Posterior cingulate gyrus (tissue), 11 donors: Measurements from ENCODE around the gene ATXN1.
"Not testable (repeated sequence)": the region's sequence is repeated elsewhere in the genome, so short reads cannot be mapped to it uniquely, and the experiment has no call there.

Source experiments
- DNase-seq, 10 donors: peaks; one replicate each; pipeline versions ENCODE4 v3.0.0 to v3.0.0-alpha.2; 2020 to 2021; ENCODE audit warnings: mixed read lengths in 3 of 10
- intact Hi-C: fragments of 100-400 bp; cut with DNase I; formaldehyde crosslinking; loops from one replicate; pipeline ENCODE4 v1.15.1; 2023

Gene ATXN1

DNA sequence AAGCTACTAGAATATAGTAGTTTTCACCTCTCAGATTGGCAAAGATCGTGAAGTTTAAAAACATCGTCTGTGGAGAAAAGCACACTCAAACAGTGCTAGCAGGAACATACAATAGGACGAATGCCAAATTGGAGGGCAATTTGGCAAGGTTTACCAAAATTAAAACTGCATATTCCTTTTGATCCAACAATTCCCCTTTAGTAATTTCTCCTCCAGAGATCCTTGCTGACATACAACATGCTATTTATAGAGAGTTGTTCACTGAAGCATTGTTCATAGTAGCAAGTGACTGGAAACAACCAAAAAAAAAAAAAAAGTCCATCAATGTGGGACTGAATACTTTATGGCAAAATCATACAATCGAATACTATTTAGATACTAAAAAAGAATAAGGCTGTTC is 202.2 kb downstream of the ATXN1 start:
- intact Hi-C loops, result no loop called here
- DNase-seq, result no peak

DNA sequence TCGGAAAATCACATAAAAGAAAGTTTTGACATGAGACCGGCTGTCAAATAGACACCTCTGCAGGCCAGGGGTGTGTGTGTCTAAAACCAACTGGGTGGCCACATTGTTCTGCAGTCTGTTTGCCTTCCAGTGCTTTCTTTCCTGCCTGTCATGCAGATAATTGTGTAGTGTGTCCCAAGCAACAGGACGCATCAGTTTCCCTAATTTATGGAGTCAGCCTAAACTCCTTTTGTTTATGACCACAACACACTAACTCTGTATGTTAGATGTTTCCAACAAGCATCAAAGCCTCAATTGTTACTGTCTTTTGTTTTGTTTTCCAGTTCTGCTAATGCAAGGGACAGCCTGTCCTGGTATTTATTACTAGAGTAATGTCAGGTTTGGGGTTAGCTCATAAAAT is 205.7 kb downstream of the ATXN1 start:
- intact Hi-C loops, result no loop called here
- peak in 1 of 10 donors; percentile 40 for DNase-seq

DNA sequence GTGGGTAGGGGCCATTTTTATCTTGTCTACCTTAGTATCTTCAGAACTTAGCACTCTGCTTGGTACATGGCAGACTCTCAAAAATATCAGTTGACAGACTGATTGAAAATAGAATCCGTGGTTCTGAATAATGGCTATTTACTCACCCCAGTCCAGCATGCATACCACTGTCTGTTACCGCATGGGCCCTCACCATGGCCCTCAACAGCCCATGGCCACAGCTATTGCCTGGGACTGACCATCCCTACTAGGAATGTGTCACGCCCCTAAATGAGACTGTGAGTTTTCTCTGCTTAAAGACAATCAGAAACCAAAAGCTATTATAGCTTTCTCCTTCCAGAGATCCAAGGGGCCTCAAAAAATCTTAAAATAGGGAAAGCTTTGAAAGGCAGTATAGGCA is 207.7 kb downstream of the ATXN1 start:
- intact Hi-C loops, result no loop called here
- DNase-seq, result no peak

DNA sequence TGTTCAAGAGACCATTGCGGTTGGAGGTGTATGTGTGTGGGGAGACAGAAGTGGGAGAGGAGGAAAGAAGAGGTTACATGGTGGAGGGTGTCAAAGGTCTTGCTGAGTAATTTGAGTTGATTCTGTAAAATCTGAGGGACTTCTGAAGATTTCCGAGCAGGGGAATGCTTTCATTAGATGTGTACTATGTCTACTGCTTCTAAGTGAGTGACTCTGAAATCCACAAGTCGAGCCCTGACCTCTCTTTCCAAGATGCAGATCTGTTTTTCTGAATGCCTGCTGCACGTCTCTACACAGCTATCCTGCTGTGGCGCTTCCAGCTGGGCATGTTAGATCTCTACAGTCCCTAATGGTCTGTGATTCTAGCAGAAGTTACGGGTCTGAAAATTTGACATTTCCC is 209.8 kb downstream of the ATXN1 start:
- no peak for DNase-seq
- intact Hi-C loops, result no loop called here

DNA sequence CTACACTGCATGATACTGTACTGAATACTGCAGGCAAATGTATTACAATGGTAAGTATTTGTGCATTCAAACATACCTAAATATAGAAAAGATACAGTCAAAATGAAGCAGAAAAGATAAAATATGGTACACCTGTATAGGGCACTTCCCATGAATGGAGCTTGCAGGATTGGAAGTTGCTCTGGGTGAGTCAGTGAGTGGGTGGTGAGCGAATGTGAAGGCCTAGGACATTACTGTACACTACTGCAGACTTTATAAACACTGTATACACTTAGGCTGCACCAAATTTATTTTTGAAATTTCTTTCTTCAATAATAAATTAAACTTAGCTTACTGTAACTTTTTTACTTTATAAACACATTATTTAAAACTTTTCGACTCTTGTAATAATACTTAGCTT is 213.1 kb downstream of the ATXN1 start:
- intact Hi-C loops, result no loop called here
- DNase-seq, result no peak

DNA sequence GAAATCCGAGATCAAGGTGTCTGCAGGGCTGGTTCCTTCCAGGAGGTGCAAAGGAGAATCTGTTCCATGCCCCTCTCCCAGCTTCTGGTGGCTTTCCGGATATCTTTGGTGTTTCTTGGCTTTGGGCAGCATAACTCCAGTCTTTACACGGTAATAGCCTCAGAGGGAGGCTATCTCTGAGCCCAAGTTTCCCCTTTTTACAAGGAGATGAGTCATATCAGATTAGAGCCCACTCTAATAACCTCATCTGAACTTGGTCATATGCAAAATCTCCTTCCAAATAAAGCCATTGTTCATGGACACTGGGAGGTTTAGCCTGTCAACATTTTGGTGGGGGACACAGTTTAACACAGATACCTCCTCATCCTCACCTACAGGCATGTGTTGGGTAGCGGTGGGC is 213.7 kb downstream of the ATXN1 start:
- intact Hi-C loops, result no loop called here

DNA sequence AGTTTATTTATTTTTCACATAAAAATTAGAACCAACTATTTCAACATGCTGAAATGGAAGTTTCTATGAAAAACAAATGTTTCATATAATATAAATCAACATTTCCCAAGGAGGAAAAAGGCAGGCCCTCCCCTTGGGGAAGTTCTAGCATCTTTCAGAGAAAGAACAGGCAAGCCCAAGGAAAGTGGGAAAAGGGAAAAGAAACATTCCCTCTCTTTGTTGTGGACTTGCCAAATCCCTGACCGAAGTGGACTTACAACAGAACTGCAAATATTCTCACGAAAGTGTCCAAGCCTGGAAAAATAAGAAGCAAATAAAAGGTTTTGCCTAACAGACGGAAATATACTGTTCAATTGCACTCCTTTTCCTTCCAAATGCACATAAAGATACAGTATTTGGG is 214.4 kb downstream of the ATXN1 start:
- intact Hi-C loops, result no loop called here
- no peak for DNase-seq

More for the DNA sequence above, 213.7 kb downstream of the ATXN1 start:
- no peak for DNase-seq

DNA sequence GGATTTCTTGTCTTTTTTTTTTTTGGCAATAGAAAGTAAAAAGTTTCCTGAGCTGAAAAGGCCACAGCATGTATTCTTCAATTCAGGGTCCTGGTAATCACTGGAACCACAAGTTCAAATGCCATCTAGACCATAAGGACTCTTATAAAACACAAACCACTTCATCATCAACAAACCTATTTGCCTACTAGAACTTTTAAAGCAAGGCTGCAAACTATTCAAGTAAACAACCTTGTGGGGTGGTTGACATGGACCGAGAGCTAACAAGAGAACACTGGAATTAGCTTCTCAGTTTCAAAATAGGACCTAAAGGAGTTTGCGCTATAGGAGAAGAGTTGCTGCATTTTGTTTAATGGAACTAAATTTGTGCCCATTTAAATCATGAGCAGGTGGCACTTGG is 215.9 kb downstream of the ATXN1 start:
- no peak for DNase-seq
- intact Hi-C loops, result no loop called here

DNA sequence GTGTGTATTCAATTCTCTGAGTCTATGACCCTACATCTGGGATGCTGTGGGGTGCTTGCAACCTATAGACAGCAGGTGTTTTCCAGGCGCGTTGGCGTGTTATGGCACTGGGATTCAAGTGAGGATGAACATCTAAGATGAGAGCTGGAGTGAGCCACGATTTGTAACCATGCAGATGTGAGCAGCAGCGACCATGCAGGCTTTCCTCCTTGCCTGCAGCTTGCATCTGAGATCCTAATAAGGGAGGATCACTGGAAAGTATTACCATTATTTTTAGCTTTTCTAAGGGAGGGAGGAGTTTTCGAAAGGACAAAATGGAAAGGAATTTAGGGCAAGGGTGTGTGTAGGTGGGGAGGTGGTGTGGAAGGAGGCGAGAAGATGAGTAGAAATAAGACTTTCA is 216.7 kb downstream of the ATXN1 start:
- intact Hi-C loops, result no loop called here
- peak in 1 of 10 donors; percentile 18 for DNase-seq

DNA sequence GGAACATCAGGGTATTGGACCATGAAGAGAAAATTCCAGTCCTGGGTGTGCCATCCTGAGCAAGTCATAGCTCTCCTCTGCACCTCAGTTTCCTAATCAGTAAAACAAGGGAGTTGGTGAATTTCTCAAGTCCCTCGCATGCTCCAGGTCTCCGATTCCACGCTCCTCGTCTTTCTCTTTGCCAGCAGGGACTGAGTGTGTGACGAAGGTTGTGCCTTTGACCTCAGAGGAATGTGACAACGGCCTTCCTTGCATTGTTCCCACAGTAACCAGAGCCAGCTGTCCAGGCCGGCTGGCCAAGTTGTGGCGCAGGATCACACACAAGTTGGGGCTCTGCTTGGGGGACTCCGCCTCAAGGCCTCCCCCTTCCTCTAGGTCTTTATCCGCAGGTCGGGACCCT is 217.3 kb downstream of the ATXN1 start:
- intact Hi-C loops, result no loop called here
- DNase-seq, result peak in 1 of 10 donors; percentile 66

DNA sequence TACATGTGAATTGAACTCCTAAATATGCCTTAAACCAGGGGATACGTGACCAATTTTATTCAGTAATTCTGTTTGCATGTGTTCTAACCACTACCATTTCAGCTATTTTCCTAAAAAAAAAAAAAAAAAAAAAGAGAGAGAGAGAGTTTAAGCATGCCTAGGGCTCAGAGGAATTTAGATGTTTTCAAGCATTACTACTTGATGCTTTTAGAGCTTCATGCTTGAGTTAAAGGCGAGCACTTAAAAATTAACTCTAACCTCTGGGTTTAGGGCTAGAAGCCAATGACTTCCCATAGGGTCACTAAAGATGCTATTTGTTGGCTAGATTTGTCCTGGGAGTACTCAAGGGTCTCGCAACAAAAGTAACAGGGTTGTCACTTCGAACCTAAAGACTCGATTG is 217.7 kb downstream of the ATXN1 start:
- intact Hi-C loops, result no loop called here
- DNase-seq, result no peak

DNA sequence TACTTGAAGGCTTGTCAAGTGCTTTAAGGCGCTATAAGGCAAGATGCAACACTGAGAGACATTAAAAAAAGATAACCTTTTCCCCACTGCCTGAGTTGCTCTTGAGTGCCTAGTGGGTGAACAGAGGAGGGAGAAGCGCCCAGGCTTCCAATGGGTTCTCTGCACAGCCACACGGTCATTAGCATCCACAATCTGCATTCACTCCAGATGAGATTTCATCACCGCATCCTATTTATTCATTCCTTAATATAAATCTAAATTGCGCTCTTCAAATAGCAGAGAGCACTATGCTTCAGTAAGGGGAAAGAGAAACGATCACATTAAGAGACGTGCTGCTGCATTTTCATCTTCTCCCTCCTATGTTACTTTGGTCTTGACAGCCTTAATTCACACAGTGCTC is 219.2 kb downstream of the ATXN1 start:
- no peak for DNase-seq
- intact Hi-C loops, result no loop called here

DNA sequence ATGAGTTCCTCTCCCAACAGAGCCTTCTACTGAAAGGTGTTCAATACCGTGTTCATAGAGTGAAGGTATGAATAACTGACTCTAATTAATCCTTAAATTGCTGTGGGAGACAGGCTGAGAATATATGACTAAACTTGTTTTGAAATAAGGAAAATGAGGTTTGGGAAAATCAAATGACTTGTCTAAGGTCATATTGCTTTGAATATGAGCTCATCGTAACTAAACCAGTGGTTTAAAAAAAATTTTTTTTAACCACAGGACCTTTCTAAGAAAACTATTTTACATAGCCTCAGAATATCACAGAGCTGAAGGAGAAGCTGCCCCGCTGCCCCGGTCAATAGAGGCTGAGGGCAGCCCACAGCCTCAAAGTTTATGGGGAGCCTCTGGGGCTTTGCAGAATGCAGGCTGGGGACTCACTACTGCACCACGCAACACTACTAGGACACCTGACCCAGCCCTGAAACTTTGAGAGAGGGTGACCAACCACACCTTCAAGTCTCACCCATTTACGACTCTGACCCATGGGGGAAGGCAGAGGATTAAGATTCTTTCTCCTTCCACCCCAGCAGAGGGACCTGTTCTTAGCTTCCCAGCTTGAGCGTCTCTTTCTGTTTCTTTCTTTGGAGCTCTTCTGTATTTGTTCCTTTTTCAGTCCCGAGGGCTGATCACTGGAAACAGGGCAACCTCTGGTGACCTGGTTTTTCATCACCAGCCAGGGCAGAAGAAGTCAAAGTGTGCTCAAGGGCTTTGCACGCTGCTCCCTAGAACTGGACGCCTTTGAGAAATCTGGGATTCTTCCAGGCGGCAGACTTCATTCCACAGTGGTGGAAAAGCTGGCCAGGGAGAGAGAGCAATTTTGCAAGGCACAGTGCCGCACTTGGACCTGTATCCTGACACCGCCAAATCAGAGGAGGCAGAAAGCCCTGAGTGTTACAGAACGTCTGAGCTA is 220.2 kb downstream of the ATXN1 start:
- intact Hi-C loops, result no loop called here
- DNase-seq, result peak in 1 of 10 donors; percentile 72

DNA sequence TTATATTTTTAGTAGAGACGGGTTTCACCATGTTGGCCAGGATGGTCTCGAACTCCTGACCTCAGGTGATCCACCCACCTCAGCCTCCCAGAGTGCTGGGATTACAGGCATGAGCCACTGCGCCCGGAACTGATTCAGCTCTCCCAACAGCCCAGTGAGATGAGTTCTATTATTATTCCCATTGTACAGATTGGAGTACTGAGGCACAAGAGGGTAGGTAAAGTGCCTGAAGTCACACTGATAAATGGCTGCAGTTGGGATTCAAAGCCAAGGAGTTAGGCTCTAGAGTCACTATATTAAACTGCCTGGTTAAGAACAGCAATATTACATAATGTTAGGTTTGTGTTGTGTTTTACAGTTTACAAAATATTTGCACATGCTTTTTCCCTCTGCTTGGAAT is 220.9 kb downstream of the ATXN1 start:
- intact Hi-C loops, DNase-seq: not testable (repeated sequence)

DNA sequence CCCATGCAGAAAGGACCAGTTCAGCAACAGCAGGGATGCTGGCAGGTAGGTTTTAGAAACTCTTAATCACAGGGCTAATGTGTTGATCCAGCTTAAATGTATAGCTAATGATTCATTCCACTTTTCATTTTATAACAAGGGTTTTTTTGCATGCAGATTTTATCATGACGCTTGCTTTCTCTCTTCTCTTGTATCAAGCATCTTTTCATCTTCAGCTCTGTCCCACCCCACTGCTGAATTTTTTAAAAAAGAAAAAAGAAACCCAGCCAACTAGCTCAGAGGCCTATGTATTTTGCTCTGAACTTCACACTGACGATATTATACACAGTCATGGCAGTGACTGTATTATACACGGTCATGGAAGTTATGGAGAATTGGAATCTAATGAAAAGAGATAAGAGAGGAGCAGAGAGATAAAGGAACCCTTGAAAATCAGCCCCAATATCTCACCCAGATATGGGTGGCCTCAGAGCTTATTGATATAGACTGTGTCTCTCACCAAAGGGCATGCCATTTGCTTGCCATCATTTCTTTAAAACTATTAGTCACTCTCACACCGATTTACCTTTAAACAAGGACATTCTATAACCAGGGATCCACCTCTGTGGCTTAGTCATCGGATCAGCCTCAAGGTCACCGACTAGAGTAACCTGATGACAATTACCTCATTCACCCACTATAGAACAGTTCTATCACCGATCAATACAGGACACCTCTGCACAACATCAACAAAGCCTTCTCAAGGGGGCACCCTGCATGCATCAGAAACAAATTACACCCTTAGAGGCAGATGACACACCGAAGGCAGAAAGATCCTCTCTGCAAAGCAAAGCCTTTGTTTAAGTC is 222.0 kb downstream of the ATXN1 start:
- intact Hi-C loops, result no loop called here
- DNase-seq, result no peak

DNA sequence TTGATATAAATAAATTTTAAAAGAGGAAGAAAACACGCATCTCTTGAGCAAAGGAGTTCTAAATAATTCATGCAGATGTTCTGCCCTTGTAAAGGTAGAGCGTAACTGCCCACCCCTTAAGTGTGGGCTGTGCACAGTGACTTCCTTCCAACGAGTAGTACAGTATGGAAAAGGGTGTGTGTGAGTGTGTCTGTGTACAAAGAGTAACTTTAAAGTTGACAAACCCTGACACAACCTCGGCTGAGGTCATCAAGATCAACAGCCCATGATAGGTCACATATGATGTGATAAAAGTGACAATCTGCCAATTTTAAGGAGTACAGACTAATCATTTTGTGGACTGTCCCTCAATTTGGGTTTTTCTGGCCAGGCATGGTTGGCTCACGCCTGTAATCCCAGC is 225.7 kb downstream of the ATXN1 start:
- intact Hi-C loops, result no loop called here
- DNase-seq, result no peak

DNA sequence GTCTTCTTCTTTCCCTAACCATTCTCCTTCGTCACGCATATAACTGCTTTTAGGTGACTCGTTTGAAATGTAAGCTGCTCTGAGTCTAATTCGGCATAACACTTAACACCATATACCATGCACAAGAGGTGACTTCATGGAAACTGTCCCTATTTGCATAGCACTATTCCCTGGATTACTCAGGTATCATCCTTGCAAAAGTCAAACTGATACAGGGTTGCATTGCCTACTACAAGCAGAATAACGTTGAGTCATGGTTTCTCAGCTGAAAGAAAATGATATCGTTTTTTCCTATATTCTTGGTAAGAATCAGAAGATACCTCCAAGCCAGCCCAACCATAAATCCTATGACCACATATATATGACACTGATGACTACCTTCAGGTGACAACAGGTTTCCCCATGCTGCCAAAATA is 227.5 kb downstream of the ATXN1 start:
- no peak for DNase-seq
- intact Hi-C loops, result no loop called here

DNA sequence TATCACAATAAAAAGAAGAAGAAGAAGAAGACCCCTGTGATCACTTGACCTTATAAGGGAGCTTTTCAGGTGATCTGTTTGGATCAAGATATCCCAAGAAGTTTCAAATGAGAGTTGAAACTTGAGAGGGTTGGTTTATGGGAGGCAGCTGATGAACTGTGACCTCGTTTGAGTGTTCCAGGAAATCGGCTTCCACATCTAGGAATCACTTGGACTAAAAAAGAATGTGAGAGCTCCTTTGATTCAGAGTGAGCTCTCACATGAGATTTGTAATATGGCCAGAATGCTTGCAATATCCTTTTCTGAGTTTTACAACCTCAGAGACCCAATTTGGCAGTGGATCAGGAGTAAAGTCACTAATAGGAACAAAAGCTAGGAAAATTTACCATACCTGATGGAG is 228.1 kb downstream of the ATXN1 start:
- intact Hi-C loops, result no loop called here

DNA sequence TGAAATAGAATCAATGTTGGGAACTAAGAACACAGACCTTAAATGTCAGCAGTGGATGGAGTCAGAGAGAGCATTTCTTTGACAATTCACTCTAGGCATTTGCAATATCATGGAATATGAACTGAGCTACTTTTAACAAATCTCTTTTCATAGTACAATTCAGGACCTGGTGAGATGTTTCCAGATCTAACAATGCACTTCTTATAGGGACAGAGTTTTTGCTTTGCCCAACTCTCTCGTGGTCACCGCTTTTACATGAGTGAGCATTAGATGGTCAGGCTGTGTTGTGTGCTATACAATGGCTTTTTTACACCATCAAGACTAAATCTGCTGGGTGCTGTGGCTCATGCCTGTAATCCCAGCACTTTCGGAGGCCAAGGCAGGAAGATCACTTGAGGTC is 233.6 kb downstream of the ATXN1 start:
- DNase-seq, result no peak
- intact Hi-C loops, result no loop called here

More for the DNA sequence above, 228.1 kb downstream of the ATXN1 start:
- DNase-seq, result no peak

DNA sequence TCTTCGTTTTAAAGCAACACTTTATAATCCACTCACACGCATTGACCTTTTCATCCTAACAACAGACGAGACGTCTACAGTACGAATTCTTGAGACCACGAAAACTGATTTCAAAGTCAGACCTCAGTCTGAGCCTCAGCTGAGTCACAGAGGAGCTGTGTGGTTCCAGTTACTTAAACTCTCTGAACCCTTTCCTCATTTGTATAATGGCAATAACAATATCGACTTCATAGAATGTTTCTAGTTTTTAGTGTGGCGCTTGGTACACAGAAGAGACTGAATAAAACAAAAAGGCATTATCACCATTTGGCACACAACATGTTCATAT is 236.9 kb downstream of the ATXN1 start:
- no peak for DNase-seq
- intact Hi-C loops, result no loop called here

DNA sequence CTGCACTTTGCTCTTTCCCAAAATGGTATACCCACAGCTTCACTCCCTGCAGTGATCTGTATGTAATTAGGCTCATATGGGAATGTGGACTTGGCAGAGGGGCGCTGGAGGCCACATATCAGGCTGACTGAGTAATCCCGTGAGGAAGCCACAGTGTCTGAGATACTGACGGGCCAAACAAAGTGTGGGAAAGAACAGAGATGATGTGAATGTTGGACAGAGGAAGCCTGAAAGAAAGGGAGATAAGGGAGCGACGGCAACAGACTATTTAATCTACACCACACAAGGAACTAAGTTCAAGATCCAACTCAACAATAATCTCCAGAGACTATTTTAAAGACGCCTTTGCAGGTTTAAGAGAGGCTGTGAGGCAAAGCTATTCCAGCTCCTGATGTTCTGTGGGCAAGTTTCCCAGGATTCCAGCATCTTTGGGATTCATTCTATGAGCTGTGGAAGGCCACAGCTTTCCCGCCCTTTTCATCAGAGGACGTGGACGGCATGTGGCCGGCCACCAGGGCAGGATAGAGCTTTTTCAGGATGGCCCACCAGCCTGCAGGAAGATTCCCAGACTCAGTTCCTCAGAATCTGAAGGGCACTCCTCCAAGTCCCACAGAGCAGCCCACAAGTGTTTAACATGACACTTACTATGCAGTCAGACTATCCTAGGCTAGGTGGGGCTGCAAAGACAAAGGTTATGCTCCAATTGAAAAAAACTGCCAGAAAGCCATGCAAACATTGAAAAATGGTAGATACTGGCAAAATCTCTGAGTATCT is 237.5 kb downstream of the ATXN1 start:
- DNase-seq, result no peak
- intact Hi-C loops, result no loop called here
